Measurements from ENCODE around the gene PLP1. TPM values are rescaled to one million over a fixed set of nuclear protein-coding genes. Genes with fewer than 3 reads are reported as not detected.

The PLP1 gene
- total and polyA plus RNA-seq, 2 of the 8 experiments (the other 6 are each of a cell fraction or from before 2014, with no cell fraction given), result 49.2 to 218 TPM

GRCh38 chrX:103781062-103781402 is 4.4 kb downstream of the PLP1 start:
- no peaks in the 10 kb centered on the region for H3K4me1 ChIP-seq (replicated peaks in 1 of 4; ENCODE audit: control insufficient read depth in 3 of 4, insufficient read depth in 4 of 4, low read length in 3 of 4)
- POLR2A ChIA-PET (ENCODE audit: partially characterized antibody), result interaction anchor here (0.8 to 4.2 kb wide), 3 partner anchors 12 to 94 kb away, joined by 3 to 16 read pairs (median 4); no protein-coding TSS in a partner anchor

More at GRCh38 chrX:103781062-103781402, 4.4 kb downstream of the PLP1 start:
- Histone ChIP-seq H2BK120ac (replicated peaks; ENCODE audit: low read depth, low read length) (no peak overlapping the region), H2BK20ac (ENCODE audit: low read length) (no peak overlapping the region), H3K18ac (ENCODE audit: extremely low read depth, low read length) (no peak overlapping the region), H3K79me2 (ENCODE audit: control insufficient read depth in 1 of 2, insufficient read depth in 2 of 2, low read length in 2 of 2) (no peaks in the 10 kb centered on the region), H3K36me3 (ENCODE audit: control insufficient read depth in 2 of 4, insufficient read depth in 4 of 4, low read length in 3 of 4) (peaks cover 0 to 56% (median 18%) of the 10 kb centered on the region in 4 experiments; a peak in 6 of 8 replicates), H3K23ac (ENCODE audit: insufficient read length) (no peak overlapping the region), H3K9me3 (ENCODE audit: insufficient read depth in 2 of 2, low read depth in 1 of 2, low read length in 1 of 2) (no peaks in the 10 kb centered on the region), H2AFZ (ENCODE audit: low read length) (no peak overlapping the region), H3K27me3 (replicated peaks in 1 of 4; ENCODE audit: control insufficient read depth in 3 of 4, extremely low read depth in 1 of 4, insufficient read depth in 3 of 4, low read length in 3 of 4) (no peaks in the 10 kb centered on the region), H2BK12ac (ENCODE audit: low read depth, low read length) (no peak overlapping the region), H3K4me2 (ENCODE audit: insufficient read depth in 1 of 2, low read depth in 2 of 2, low read length in 2 of 2) (no peak overlapping the region), H2AK5ac (ENCODE audit: low read depth, low read length) (no peak overlapping the region), H4K8ac (ENCODE audit: extremely low read depth, insufficient read depth, low read length) (no peak overlapping the region), H3K56ac (replicated peaks; ENCODE audit: insufficient read length, low read depth, low read length) (no peak overlapping the region), H3K23me2 (ENCODE audit: low read depth, low read length) (no peaks in the 10 kb centered on the region), H4K91ac (replicated peaks; ENCODE audit: insufficient read length, low read length) (no peak overlapping the region), H3K14ac (ENCODE audit: insufficient read length) (no peak overlapping the region), H3K79me1 (ENCODE audit: low read depth, low read length) (no peaks in the 10 kb centered on the region; the same call in 1 of the 2 replicates), H4K20me1 (replicated peaks in 1 of 2; ENCODE audit: control insufficient read depth in 1 of 2, insufficient read depth in 2 of 2, low read length in 2 of 2) (no peaks in the 10 kb centered on the region), H4K5ac (ENCODE audit: insufficient read length, low read depth, low read length) (no peak overlapping the region), H2BK5ac (ENCODE audit: low read depth, low read length) (no peak overlapping the region), H3K9ac (replicated peaks in 1 of 4; ENCODE audit: extremely low read depth in 1 of 4, low read depth in 3 of 4, low read length in 3 of 4) (no peak overlapping the region), H3K4ac (replicated peaks; ENCODE audit: insufficient read length, low read depth, low read length) (no peak overlapping the region), H3K27ac (ENCODE audit: low read depth, low read length) (no peak overlapping the region), H3K4me3 (ENCODE audit: extremely low read depth in 1 of 4, insufficient read depth in 2 of 4, low read depth in 3 of 4, low read length in 4 of 4) (no peak overlapping the region), H2BK15ac (ENCODE audit: low read length) (no peak overlapping the region)
- CTCF ChIA-PET (ENCODE audit: partially characterized antibody), result interaction anchor here (1.0 to 1.4 kb wide), 2 partner anchors 76 to 90 kb away, joined by 3 to 6 read pairs; no protein-coding TSS in a partner anchor
- FAIRE-seq (no peak), DNase-seq (ENCODE audit: low read depth in 1 of 2, low spot score in 2 of 2) (no peak)
- WGBS, 2 experiments (ENCODE audit: extremely low coverage in 1 of 2, insufficient coverage in 1 of 2, insufficient read length in 1 of 2, insufficient replicate concordance in 2 of 2, low coverage in 1 of 2, low lambda C conversion rate in 2 of 2, missing lambda C conversion rate in 1 of 2), result 74% methylated on average over 2 of the region's 4 CpGs; no CpG with 5 or more reads in 1 of the 2 experiments
- TF ChIP-seq SIN3A (conservative IDR thresholded peaks at IDR 0.05 in 1 of 2, IDR thresholded peaks at IDR 0.05 in 1 of 2; ENCODE audit: low read depth in 1 of 2, low read length in 2 of 2), result no peak
- TF ChIP-seq GTF2F1 (IDR thresholded peaks at IDR 0.05; ENCODE audit: borderline replicate concordance, low read depth, low read length), result no peak
- TF ChIP-seq RFX5 (IDR thresholded peaks at IDR 0.05; ENCODE audit: borderline replicate concordance, low read depth, low read length), result no peak
- no peak for TF ChIP-seq SIRT6 (IDR thresholded peaks at IDR 0.05; ENCODE audit: low read length)
- TF ChIP-seq EGR1 (IDR thresholded peaks at IDR 0.05; ENCODE audit: borderline replicate concordance, low read depth, low read length), result no peak
- TF ChIP-seq CTBP2 (IDR thresholded peaks at IDR 0.05; ENCODE audit: borderline replicate concordance, insufficient read depth, insufficient read length, low read length), result no peak
- TF ChIP-seq RAD21 (IDR thresholded peaks at IDR 0.05 in 1 of 2, conservative IDR thresholded peaks at IDR 0.05 in 1 of 2; ENCODE audit: low read depth in 2 of 2, low read length in 2 of 2), result no peak
- TF ChIP-seq POLR2A (IDR thresholded peaks at IDR 0.05; ENCODE audit: control extremely low read depth in 1 of 2, low read depth in 2 of 2, low read length in 2 of 2), result no peak
- no peak for TF ChIP-seq ATF2 (IDR thresholded peaks at IDR 0.05; ENCODE audit: low read length)
- no peak for TF ChIP-seq ZNF274 (IDR thresholded peaks at IDR 0.05; ENCODE audit: borderline replicate concordance, extremely low read depth, low read length)
- TF ChIP-seq ASH2L (IDR thresholded peaks at IDR 0.05; ENCODE audit: low read length), result no peak
- no peak for TF ChIP-seq SP2 (IDR thresholded peaks at IDR 0.05; ENCODE audit: low read length)
